ENCODE measurements around the gene TTC39C. TPM values are rescaled to one million over a fixed set of nuclear protein-coding genes. Genes with fewer than 3 reads are reported as not detected.

The TTC39C gene
- polyA plus RNA-seq, 2 of the 4 experiments (the other 2 are of a cell fraction) = 8.7 to 18.4 TPM

DNA sequence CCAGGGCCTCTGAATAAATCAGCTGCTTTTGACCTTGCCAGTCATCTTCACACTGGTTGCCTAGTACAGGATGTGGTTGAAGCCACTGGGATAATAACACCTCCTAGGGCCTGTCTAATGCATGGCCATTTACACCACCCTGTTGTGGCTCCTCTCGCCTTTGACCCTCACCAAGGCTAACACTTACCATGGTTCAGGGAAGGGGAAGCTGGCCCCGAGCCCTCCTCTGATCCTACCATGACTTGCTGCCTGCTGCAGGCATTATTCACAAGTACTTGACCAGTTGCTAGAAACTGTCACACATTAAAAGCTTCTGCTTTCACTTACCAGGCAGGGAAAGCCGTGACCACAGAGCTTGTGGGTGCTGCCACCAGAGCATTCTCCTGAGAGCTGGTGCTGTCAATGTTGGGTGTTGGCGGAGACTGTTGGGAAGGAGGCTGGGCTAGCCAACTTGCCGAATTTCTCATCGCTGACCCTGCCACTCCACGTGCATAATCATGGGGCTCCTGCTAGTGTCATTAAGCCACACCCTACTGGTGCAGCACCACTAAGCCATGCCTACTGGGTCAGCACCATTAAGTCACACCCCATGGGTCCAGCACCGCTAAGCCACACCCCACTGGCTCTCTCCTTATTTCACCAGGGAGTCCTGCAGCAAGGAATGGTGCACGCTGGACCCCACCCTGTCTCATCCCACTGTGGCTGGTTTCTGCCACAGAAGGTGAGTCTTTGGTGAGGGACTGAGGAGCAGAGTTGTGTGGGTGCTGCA is 47.0 kb upstream of the TTC39C start (continued):
- no peak for TF ChIP-seq GATA3 (IDR thresholded peaks at IDR 0.05; ENCODE audit: borderline replicate concordance)
- no peak for TF ChIP-seq HOXB13 (CRISPR knock-in tag; IDR thresholded peaks at IDR 0.05; ENCODE audit: low read depth)
- no peak for TF ChIP-seq CHD2 (IDR thresholded peaks at IDR 0.05; ENCODE audit: low read length, partially characterized antibody)

DNA sequence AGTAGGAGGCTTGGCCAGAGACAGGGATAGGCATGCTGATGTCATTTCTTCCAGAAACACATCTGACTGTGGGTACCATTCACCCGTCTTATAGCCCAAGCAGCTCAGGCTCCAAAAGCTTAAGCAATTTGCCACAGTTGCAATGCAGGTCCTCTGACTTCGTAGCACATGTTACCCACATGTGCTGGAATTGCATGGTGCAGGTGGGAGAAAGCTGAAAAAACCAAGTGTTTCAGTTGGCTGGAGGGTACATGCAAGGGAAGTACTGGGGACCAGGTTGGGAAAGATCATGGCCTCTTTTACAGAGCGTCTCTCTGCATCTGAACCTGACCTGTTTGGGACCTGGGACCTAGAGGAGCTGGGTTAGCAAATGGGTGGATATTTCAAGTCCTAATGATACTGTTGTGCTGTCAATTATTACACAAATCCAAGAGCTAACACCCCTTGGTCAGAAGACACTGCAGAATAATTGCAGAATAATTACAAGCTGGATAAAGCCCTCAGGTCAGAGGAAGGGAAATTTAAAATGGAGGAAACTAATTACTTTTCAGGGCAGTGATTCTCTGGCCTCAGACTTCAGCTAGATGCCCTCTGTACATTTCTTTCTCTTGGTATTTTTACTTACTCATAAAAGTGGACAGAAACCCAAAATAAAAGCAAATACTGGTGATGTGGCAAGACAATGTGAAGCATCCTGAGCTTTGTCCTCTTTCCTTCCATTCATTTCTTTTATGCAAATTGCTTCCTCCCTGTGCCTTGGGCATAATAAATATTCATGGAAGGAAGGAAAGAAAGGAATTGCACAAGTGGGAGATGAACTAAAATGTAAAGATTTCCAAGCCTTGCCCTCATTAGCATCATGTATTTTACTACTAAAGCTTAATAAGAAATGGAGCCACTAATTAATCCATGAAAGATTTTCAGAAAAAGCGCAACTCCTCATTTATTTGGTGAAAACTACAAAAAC is 45.6 kb upstream of the TTC39C start:
- DNase-seq (ENCODE audit: low read depth in 1 of 2, low spot score in 1 of 2) (no peak), FAIRE-seq (no peak), ATAC-seq (no peak)
- Histone ChIP-seq H3K9me3 (no peaks in the 10 kb centered on the region), H3K4me1 (peaks cover 9% of the 10 kb centered on the region; the same call in 1 of the 3 replicates), H3K4me3 (no peak overlapping the region), H3K4me2 (no peak overlapping the region), H3K27ac (no peak overlapping the region)
- CTCF ChIA-PET = interaction anchor here (1.1 kb wide), 1 partner anchor 51 kb away, joined by 3 read pairs; no protein-coding TSS in a partner anchor
- POLR2A ChIA-PET = no interaction called here
- 88% methylated on average over 4 of the region's 4 CpGs for WGBS (ENCODE audit: missing lambda C conversion rate)
- TF ChIP-seq BHLHE40 (IDR thresholded peaks at IDR 0.05; ENCODE audit: low read depth, low read length) (no peak), TP53 (CRISPR knock-in tag; IDR thresholded peaks at IDR 0.05) (no peak), ESRRA (IDR thresholded peaks at IDR 0.05; ENCODE audit: borderline replicate concordance, low read length) (no peak), ZNF302 (CRISPR knock-in tag; IDR thresholded peaks at IDR 0.05) (no peak), CBX2 (IDR thresholded peaks at IDR 0.05; ENCODE audit: borderline replicate concordance, low read depth) (no peak), EHMT2 (IDR thresholded peaks at IDR 0.05; ENCODE audit: low read depth) (no peak), ZSCAN20 (CRISPR knock-in tag; IDR thresholded peaks at IDR 0.05) (no peak), SMC3 (IDR thresholded peaks at IDR 0.05) (no peak), HOXB13 (CRISPR knock-in tag; IDR thresholded peaks at IDR 0.05; ENCODE audit: low read depth) (no peak)
- TF ChIP-seq, protein P1, sequence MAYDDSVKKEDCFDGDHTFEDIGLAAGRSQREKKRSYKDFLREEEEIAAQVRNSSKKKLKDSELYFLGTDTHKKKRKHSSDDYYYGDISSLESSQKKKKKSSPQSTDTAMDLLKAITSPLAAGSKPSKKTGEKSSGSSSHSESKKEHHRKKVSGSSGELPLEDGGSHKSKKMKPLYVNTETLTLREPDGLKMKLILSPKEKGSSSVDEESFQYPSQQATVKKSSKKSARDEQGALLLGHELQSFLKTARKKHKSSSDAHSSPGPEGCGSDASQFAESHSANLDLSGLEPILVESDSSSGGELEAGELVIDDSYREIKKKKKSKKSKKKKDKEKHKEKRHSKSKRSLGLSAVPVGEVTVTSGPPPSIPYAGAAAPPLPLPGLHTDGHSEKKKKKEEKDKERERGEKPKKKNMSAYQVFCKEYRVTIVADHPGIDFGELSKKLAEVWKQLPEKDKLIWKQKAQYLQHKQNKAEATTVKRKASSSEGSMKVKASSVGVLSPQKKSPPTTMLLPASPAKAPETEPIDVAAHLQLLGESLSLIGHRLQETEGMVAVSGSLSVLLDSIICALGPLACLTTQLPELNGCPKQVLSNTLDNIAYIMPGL (CRISPR knock-in tag; IDR thresholded peaks at IDR 0.05; ENCODE audit: borderline replicate concordance) = no peak
- TF ChIP-seq, protein P2, sequence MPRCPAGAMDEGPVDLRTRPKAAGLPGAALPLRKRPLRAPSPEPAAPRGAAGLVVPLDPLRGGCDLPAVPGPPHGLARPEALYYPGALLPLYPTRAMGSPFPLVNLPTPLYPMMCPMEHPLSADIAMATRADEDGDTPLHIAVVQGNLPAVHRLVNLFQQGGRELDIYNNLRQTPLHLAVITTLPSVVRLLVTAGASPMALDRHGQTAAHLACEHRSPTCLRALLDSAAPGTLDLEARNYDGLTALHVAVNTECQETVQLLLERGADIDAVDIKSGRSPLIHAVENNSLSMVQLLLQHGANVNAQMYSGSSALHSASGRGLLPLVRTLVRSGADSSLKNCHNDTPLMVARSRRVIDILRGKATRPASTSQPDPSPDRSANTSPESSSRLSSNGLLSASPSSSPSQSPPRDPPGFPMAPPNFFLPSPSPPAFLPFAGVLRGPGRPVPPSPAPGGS (IDR thresholded peaks at IDR 0.05) = no peak

GRCh38 chr18:23969664-23970063 is 44.9 kb upstream of the TTC39C start:
- 78% methylated on average over 6 of the region's 6 CpGs for WGBS (ENCODE audit: missing lambda C conversion rate)
- Histone ChIP-seq H3K4me2 (no peak overlapping the region), H3K9me3 (no peaks in the 10 kb centered on the region), H3K27ac (no peak overlapping the region), H3K4me1 (peaks cover 7% of the 10 kb centered on the region; the same call in 1 of the 3 replicates), H3K4me3 (no peak overlapping the region)
- ChIA-PET CTCF (no interaction called here), POLR2A (no interaction called here)
- ATAC-seq = no peak
- no peak for DNase-seq (ENCODE audit: low read depth in 1 of 2, low spot score in 1 of 2)
- FAIRE-seq = no peak
- TF ChIP-seq RCOR1 (IDR thresholded peaks at IDR 0.05; ENCODE audit: low read depth, low read length) = no peak
- TF ChIP-seq FOXS1 (CRISPR knock-in tag; IDR thresholded peaks at IDR 0.05) = no peak
- no peak for TF ChIP-seq USF2 (IDR thresholded peaks at IDR 0.05)
- no peak for TF ChIP-seq HEYL (CRISPR knock-in tag; IDR thresholded peaks at IDR 0.05)
- no peak for TF ChIP-seq PBX3 (IDR thresholded peaks at IDR 0.05)
- no peak for TF ChIP-seq MAFK (IDR thresholded peaks at IDR 0.05; ENCODE audit: partially characterized antibody)
- TF ChIP-seq ELK1 (IDR thresholded peaks at IDR 0.05; ENCODE audit: low read depth, low read length) = no peak
- TF ChIP-seq MAX (IDR thresholded peaks at IDR 0.05) = no peak
- no peak for TF ChIP-seq GATA3 (IDR thresholded peaks at IDR 0.05; ENCODE audit: borderline replicate concordance)
- no peak for TF ChIP-seq RARB (CRISPR knock-in tag; IDR thresholded peaks at IDR 0.05)
- TF ChIP-seq, protein P2 (IDR thresholded peaks at IDR 0.05) = no peak
- TF ChIP-seq, protein P3, sequence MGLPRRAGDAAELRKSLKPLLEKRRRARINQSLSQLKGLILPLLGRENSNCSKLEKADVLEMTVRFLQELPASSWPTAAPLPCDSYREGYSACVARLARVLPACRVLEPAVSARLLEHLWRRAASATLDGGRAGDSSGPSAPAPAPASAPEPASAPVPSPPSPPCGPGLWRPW (IDR thresholded peaks at IDR 0.05) = no peak
- no peak for TF ChIP-seq EP300 (IDR thresholded peaks at IDR 0.05)
